H9 (cell line): ENCODE results near the gene RETN. TPM values are rescaled to one million over a fixed set of nuclear protein-coding genes. Genes with fewer than 3 reads are reported as not detected.

Experiments used
- DNase-seq: peaks from one replicate; pipeline ENCODE4 v3.0.0-alpha.2; 2017
- H2AFZ ChIP-seq: one replicate; pipeline ENCODE4 v1.6.1; 2013; ENCODE audit warnings: mild to moderate bottlenecking, low read length, control low read depth, moderate library complexity
- H2AK5ac ChIP-seq: 2 replicates; pipeline ENCODE4 v1.6.1; 2013; ENCODE audit warnings: low read length, control low read depth, mixed read lengths; ENCODE audit not compliant: insufficient read length
- H2BK120ac ChIP-seq: one replicate; pipeline ENCODE4 v1.6.1; 2013; ENCODE audit warnings: low read depth, mild to moderate bottlenecking, low read length, control low read depth, inconsistent platforms; ENCODE audit not compliant: poor library complexity, severe bottlenecking
- H2BK12ac ChIP-seq: 2 replicates; pipeline ENCODE4 v1.6.1; 2013; ENCODE audit warnings: low read length, control low read depth, mixed read lengths, low read depth; ENCODE audit not compliant: insufficient read length
- H2BK15ac ChIP-seq: 2 replicates; pipeline ENCODE4 v1.6.1; 2013; ENCODE audit warnings: low read depth, low read length, control low read depth
- H2BK20ac ChIP-seq: one replicate; pipeline ENCODE4 v1.6.1; 2013; ENCODE audit warnings: low read depth, mild to moderate bottlenecking, low read length, control low read depth, inconsistent platforms; ENCODE audit not compliant: poor library complexity, severe bottlenecking
- H2BK5ac ChIP-seq: 2 replicates; pipeline ENCODE4 v1.6.1; 2013; ENCODE audit warnings: low read length, control low read depth, mixed read lengths; ENCODE audit not compliant: insufficient read length
- H3K14ac ChIP-seq: 2 replicates; pipeline ENCODE4 v1.6.1; 2013; ENCODE audit warnings: low read length, control low read depth; ENCODE audit not compliant: insufficient read depth
- H3K18ac ChIP-seq: 2 replicates; pipeline ENCODE4 v1.6.1; 2013; ENCODE audit warnings: low read depth, mild to moderate bottlenecking, mixed read lengths, low read length, control low read depth; ENCODE audit not compliant: insufficient read length
- H3K23ac ChIP-seq: 2 replicates; pipeline ENCODE4 v1.6.1; 2013; ENCODE audit warnings: low read length, control low read depth, mixed read lengths, low read depth; ENCODE audit not compliant: insufficient read length
- H3K23me2 ChIP-seq: 2 replicates; pipeline ENCODE4 v1.6.1; 2013; ENCODE audit warnings: low read depth, mild to moderate bottlenecking, mixed read lengths, low read length, control low read depth; ENCODE audit not compliant: insufficient read length, poor library complexity, severe bottlenecking
- H3K27ac ChIP-seq: 2 replicates; pipeline ENCODE4 v1.5.1; 2013; ENCODE audit warnings: low read length, control low read depth, mixed read lengths, low read depth; ENCODE audit not compliant: insufficient read length
- H3K27me3 ChIP-seq: 2 replicates; pipeline ENCODE4 v1.6.1; 2013; ENCODE audit warnings: low read length, control low read depth, inconsistent platforms; ENCODE audit not compliant: insufficient read depth
- H3K4ac ChIP-seq: 2 replicates; pipeline ENCODE4 v1.6.1; 2013; ENCODE audit warnings: low read depth, mild to moderate bottlenecking, control low read depth, inconsistent platforms, low read length, moderate library complexity
- H3K4me1 ChIP-seq: 2 replicates; pipeline ENCODE4 v1.6.1; 2013; ENCODE audit warnings: low read length, control low read depth, inconsistent platforms; ENCODE audit not compliant: insufficient read depth
- H3K4me2 ChIP-seq: 2 replicates; pipeline ENCODE4 v1.6.1; 2013; ENCODE audit warnings: low read length, control low read depth, mixed read lengths; ENCODE audit not compliant: insufficient read length, insufficient read depth
- H3K56ac ChIP-seq: 2 replicates; pipeline ENCODE4 v1.6.1; 2013; ENCODE audit warnings: low read depth, mild to moderate bottlenecking, mixed read lengths, low read length, control low read depth; ENCODE audit not compliant: insufficient read length
- H3K79me1 ChIP-seq: 2 replicates; pipeline ENCODE4 v1.6.1; 2013; ENCODE audit warnings: low read depth, mild to moderate bottlenecking, moderate library complexity, low read length, control low read depth, inconsistent platforms; ENCODE audit not compliant: insufficient read depth, poor library complexity, severe bottlenecking
- H3K79me2 ChIP-seq: 2 replicates; pipeline ENCODE4 v1.6.1; 2013; ENCODE audit warnings: low read length, control low read depth, inconsistent platforms; ENCODE audit not compliant: insufficient read depth
- H3K9ac ChIP-seq: 2 replicates; pipeline ENCODE4 v1.6.1; 2013; ENCODE audit warnings: low read length, control low read depth, mixed read lengths; ENCODE audit not compliant: insufficient read length; ENCODE audit errors: extremely low read depth
- H3K9me3 ChIP-seq: one replicate; pipeline ENCODE4 v1.6.1; 2013; ENCODE audit warnings: low read depth, low read length, inconsistent platforms; ENCODE audit not compliant: control insufficient read depth
- H3T11ph ChIP-seq: one replicate; pipeline ENCODE4 v1.6.1; 2013; ENCODE audit warnings: mild to moderate bottlenecking, low read length, control low read depth, inconsistent platforms
- H4K20me1 ChIP-seq: one replicate; pipeline ENCODE4 v1.6.1; 2013; ENCODE audit not compliant: control insufficient read depth, insufficient read length, insufficient read depth
- H4K5ac ChIP-seq: 2 replicates; pipeline ENCODE4 v1.6.1; 2013; ENCODE audit warnings: low read depth, mild to moderate bottlenecking, mixed read lengths, low read length, control low read depth; ENCODE audit not compliant: insufficient read length
- H4K8ac ChIP-seq: replicated peaks from 2 replicates; pipeline ENCODE4 v1.6.1; 2013; ENCODE audit warnings: low read length, control low read depth, mixed read lengths, low read depth; ENCODE audit not compliant: insufficient read length
- H4K91ac ChIP-seq: 2 replicates; pipeline ENCODE4 v1.6.1; 2013; ENCODE audit warnings: low read depth, mild to moderate bottlenecking, moderate library complexity, mixed read lengths, low read length, control low read depth; ENCODE audit not compliant: insufficient read length
- H3K27ac Mint-ChIP-seq, 3 experiments: 2 replicates in 2 of 3; 3 replicates in 1 of 3; pipeline ENCODE4 v1.8.0; 2020 to 2021; ENCODE audit warnings: mixed read lengths in 3 of 3, mild to moderate bottlenecking in 1 of 3, moderate library complexity in 1 of 3
- H3K27me3 Mint-ChIP-seq: 2 replicates; pipeline ENCODE4 v1.8.0; 2021; ENCODE audit warnings: low read depth, mild to moderate bottlenecking, moderate library complexity, mixed read lengths
- H3K36me3 Mint-ChIP-seq, 3 experiments: 2 replicates in 2 of 3; 3 replicates in 1 of 3; pipeline ENCODE4 v1.8.0; 2020 to 2021; ENCODE audit warnings: low read depth in 3 of 3, mixed read lengths in 3 of 3; ENCODE audit not compliant: insufficient read depth in 1 of 3
- H3K4me1 Mint-ChIP-seq, 2 experiments: 2 replicates each; pipeline ENCODE4 v1.8.0; 2020; ENCODE audit warnings: mixed read lengths in 2 of 2
- H3K4me3 Mint-ChIP-seq, 2 experiments: 2 replicates in 1 of 2; 3 replicates in 1 of 2; pipeline ENCODE4 v1.8.0; 2020 to 2021; ENCODE audit warnings: mild to moderate bottlenecking in 2 of 2, mixed read lengths in 2 of 2, moderate library complexity in 1 of 2
- H3K9me3 Mint-ChIP-seq, 2 experiments: 2 replicates in 1 of 2; 3 replicates in 1 of 2; pipeline ENCODE4 v1.8.0; 2020; ENCODE audit warnings: mild to moderate bottlenecking in 2 of 2, mixed read lengths in 2 of 2, moderate library complexity in 1 of 2
- CTCF ChIP-seq: fragments of 200-600 bp; sonication (generic); conservative IDR thresholded peaks from 3 replicates; pipeline ENCODE4 v1.8.0; 2021; ENCODE audit warnings: antibody characterized with exemption, mild to moderate bottlenecking
- WGBS: extraction: QIAGEN DNeasy Blood & Tissue Kit; methylation state at CpG from one replicate; pipeline ENCODE4 v1.1.7; 2013; ENCODE audit warnings: missing lambda C conversion rate, low lambda C conversion rate, mixed read lengths; ENCODE audit not compliant: insufficient read length; ENCODE audit errors: extremely low coverage; 5-methylcytosine and 5-hydroxymethylcytosine counted together
- total RNA-seq: library from RNA; stranded (reverse); gene quantifications from 2 replicates; pipeline ENCODE4 v1.2.1, GENCODE V29; 2021

RETN gene
- total RNA-seq, 1 experiment from 2014 or later, result not detected

- Histone ChIP-seq H3K23ac (no peak overlapping the region), H2BK15ac (no peak overlapping the region), H3K27me3 (peaks cover 16% of the 10 kb centered on the region; the same call in 1 of the 2 replicates), H4K91ac (no peak overlapping the region), H3K9ac (no peak overlapping the region), H2BK120ac (no peak overlapping the region), H4K8ac (no peak overlapping the region), H3K14ac (no peak overlapping the region), H3T11ph (no peak overlapping the region), H3K27ac (no peak overlapping the region), H3K4me1 (no peaks in the 10 kb centered on the region), H2AK5ac (no peak overlapping the region), H3K56ac (no peak overlapping the region), H3K4me2 (peak overlapping the region; percentile 55), H3K23me2 (no peaks in the 10 kb centered on the region), H3K79me1 (no peaks in the 10 kb centered on the region), H2BK5ac (no peak overlapping the region), H4K5ac (no peak overlapping the region), H2BK12ac (no peak overlapping the region), H2AFZ (no peak overlapping the region), H3K4ac (no peak overlapping the region), H4K20me1 (no peaks in the 10 kb centered on the region), H3K9me3 (no peaks in the 10 kb centered on the region), H3K18ac (no peak overlapping the region), H2BK20ac (no peak overlapping the region), H3K79me2 (no peaks in the 10 kb centered on the region)
- Mint-ChIP-seq H3K36me3 (peaks cover 7 to 13% (median 11%) of the 10 kb centered on the region in 3 experiments), H3K4me1 (peaks cover 0 to 5% of the 10 kb centered on the region in 2 experiments; a peak in 1 of 4 replicates), H3K27me3 (peaks cover 30% of the 10 kb centered on the region), H3K4me3 (peak overlapping the region; percentile 79 to 81), H3K27ac (no peak overlapping the region), H3K9me3 (no peaks in the 10 kb centered on the region)
- no CpG with 5 or more reads among the region's 30 CpGs for WGBS
- no peak for TF ChIP-seq CTCF
- DNase-seq, result no peak
Observed at GRCh38 chr19:7637374-7638256, 31.2 kb upstream of the RETN start.
